ENCODE measurements around the gene EIF2D. TPM values are rescaled to one million over a fixed set of nuclear protein-coding genes. Genes with fewer than 3 reads are reported as not detected.

The EIF2D gene
- total RNA-seq, 2 donors from 2014 or later: 38.3 to 41.9 TPM

DNA sequence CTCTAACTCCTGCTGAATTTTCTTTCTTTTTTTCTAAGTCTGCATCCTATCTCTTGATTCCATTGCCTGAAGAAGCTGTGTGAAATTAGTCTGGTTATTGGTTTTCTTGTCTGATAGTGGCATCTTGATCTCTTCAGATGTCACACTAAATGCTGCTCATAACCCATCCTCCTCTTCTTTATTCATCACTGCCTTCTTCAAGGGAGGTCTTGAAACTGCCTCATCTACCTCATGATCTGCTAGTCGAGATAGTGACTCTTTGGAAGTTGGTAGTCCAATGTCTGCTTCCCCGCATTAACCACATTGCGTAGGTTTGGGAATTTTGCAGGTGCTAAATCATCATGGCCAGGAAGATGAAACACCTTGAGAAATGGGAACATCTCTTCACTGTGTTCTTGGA lies 38.7 kb upstream of the EIF2D start:
- no peak overlapping the region for H3K4me3 Mint-ChIP-seq
- H3K27ac ChIP-seq (ENCODE audit: low read depth, low read length): no peak overlapping the region
- no peak overlapping the region for H3K9ac ChIP-seq (ENCODE audit: extremely low read depth, low read length, poor library complexity, severe bottlenecking)
- DNase-seq: no peak
- no peaks in the 10 kb centered on the region for H3K4me1 Mint-ChIP-seq
- H3K36me3 Mint-ChIP-seq (ENCODE audit: low read depth): peaks cover 15% of the 10 kb centered on the region
- H3K9me3 ChIP-seq (ENCODE audit: control insufficient read depth, low read length): no peaks in the 10 kb centered on the region
- no peaks in the 10 kb centered on the region for H3K9me3 Mint-ChIP-seq
- TF ChIP-seq, protein P1, sequence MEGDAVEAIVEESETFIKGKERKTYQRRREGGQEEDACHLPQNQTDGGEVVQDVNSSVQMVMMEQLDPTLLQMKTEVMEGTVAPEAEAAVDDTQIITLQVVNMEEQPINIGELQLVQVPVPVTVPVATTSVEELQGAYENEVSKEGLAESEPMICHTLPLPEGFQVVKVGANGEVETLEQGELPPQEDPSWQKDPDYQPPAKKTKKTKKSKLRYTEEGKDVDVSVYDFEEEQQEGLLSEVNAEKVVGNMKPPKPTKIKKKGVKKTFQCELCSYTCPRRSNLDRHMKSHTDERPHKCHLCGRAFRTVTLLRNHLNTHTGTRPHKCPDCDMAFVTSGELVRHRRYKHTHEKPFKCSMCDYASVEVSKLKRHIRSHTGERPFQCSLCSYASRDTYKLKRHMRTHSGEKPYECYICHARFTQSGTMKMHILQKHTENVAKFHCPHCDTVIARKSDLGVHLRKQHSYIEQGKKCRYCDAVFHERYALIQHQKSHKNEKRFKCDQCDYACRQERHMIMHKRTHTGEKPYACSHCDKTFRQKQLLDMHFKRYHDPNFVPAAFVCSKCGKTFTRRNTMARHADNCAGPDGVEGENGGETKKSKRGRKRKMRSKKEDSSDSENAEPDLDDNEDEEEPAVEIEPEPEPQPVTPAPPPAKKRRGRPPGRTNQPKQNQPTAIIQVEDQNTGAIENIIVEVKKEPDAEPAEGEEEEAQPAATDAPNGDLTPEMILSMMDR (conservative IDR thresholded peaks at IDR 0.05): no peak
- peaks cover 10% of the 10 kb centered on the region for H3K36me3 ChIP-seq (ENCODE audit: control insufficient read depth, insufficient read depth, low read length)
- WGBS, 2 experiments (ENCODE audit: insufficient coverage in 1 of 2, insufficient read length in 1 of 2): 95 to 97% methylated on average over 3 of the region's 3 CpGs
- H3K27me3 Mint-ChIP-seq (ENCODE audit: insufficient read depth): no peaks in the 10 kb centered on the region
- no peak overlapping the region for H3K4me3 ChIP-seq (ENCODE audit: low read length)
- no peaks in the 10 kb centered on the region for H3K27me3 ChIP-seq (ENCODE audit: control insufficient read depth, insufficient read depth, low read length, poor library complexity, severe bottlenecking)
- H3K4me1 ChIP-seq (ENCODE audit: control insufficient read depth, insufficient read depth, low read length): no peaks in the 10 kb centered on the region
- H3K27ac Mint-ChIP-seq: no peak overlapping the region

DNA sequence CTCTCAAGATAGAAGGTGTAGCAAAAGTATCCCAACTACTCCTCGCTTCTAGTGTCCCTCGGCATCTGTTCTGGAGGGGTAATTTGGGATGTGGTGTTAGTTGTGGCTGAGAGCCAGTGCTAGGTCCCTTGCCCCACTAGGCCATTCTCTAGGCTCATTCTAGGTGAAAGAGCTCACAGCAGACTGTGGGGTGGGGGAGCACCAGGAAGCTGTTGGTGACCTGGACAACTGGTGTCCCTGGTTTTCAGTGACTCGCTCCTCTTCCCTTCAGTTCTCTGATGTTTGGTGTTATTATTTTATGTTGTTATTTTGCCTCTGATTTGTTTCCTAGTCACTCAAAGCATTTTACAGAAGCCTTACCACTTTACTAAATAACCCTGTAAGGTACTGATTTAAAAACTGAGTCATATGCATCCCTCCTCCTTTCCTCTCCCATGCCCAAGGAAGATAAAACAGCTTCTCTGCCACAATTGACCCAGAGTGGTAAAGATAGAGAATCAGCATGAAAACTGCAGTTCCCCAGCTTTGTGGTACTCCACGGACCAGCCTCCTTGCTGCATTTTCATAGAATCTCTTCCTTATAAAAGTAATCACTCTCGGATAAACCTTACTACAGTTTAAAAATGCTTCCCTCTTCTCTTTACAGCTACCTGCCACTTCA lies 37.1 kb upstream of the EIF2D start:
- Mint-ChIP-seq H3K4me1 (no peaks in the 10 kb centered on the region), H3K27ac (no peak overlapping the region), H3K4me3 (no peak overlapping the region), H3K36me3 (ENCODE audit: low read depth) (peaks cover 15% of the 10 kb centered on the region), H3K27me3 (ENCODE audit: insufficient read depth) (no peaks in the 10 kb centered on the region), H3K9me3 (no peaks in the 10 kb centered on the region)
- Histone ChIP-seq H3K36me3 (ENCODE audit: control insufficient read depth, insufficient read depth, low read length) (peaks cover 10% of the 10 kb centered on the region), H3K27me3 (ENCODE audit: control insufficient read depth, insufficient read depth, low read length, poor library complexity, severe bottlenecking) (no peaks in the 10 kb centered on the region), H3K4me3 (ENCODE audit: low read length) (no peak overlapping the region), H3K9me3 (ENCODE audit: control insufficient read depth, low read length) (no peaks in the 10 kb centered on the region), H3K27ac (ENCODE audit: low read depth, low read length) (no peak overlapping the region), H3K9ac (ENCODE audit: extremely low read depth, low read length, poor library complexity, severe bottlenecking) (no peak overlapping the region), H3K4me1 (ENCODE audit: control insufficient read depth, insufficient read depth, low read length) (no peaks in the 10 kb centered on the region)
- TF ChIP-seq, protein P1 (conservative IDR thresholded peaks at IDR 0.05): no peak
- DNase-seq: no peak
- 57 to 89% methylated on average over 1 to 5 of the region's 5 CpGs for WGBS, 2 experiments (ENCODE audit: insufficient coverage in 1 of 2, insufficient read length in 1 of 2)

DNA sequence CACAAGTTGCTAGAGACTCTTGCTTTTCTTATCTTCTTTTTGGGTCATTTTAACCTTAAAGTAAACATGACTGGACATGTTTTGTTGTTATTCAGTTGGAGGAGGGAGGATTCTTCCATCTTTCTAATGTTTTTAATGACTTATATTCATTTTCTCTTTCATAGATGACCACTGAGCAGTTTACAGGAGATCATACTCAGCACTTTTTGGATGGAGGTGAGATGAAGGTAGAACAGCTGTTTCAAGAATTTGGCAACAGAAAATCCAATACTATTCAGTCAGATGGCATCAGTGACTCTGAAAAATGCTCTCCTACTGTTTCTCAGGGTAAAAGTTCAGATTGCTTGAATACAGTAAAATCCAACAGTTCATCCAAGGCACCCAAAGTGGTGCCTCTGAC lies 35.0 kb upstream of the EIF2D start:
- Histone ChIP-seq H3K4me1 (ENCODE audit: control insufficient read depth, insufficient read depth, low read length) (no peaks in the 10 kb centered on the region), H3K27me3 (ENCODE audit: control insufficient read depth, insufficient read depth, low read length, poor library complexity, severe bottlenecking) (no peaks in the 10 kb centered on the region), H3K4me3 (ENCODE audit: low read length) (no peak overlapping the region), H3K9me3 (ENCODE audit: control insufficient read depth, low read length) (no peaks in the 10 kb centered on the region), H3K36me3 (ENCODE audit: control insufficient read depth, insufficient read depth, low read length) (peaks cover 10% of the 10 kb centered on the region), H3K27ac (ENCODE audit: low read depth, low read length) (no peak overlapping the region), H3K9ac (ENCODE audit: extremely low read depth, low read length, poor library complexity, severe bottlenecking) (no peak overlapping the region)
- Mint-ChIP-seq H3K27ac (no peak overlapping the region), H3K27me3 (ENCODE audit: insufficient read depth) (no peaks in the 10 kb centered on the region), H3K36me3 (ENCODE audit: low read depth) (peaks cover 15% of the 10 kb centered on the region), H3K9me3 (no peaks in the 10 kb centered on the region), H3K4me3 (no peak overlapping the region), H3K4me1 (no peaks in the 10 kb centered on the region)
- TF ChIP-seq, protein P1 (conservative IDR thresholded peaks at IDR 0.05): no peak
- DNase-seq: no peak
